ENCODE results near the gene CALCOCO1.
"Not testable (repeated sequence)": the region's sequence is repeated elsewhere in the genome, so short reads cannot be mapped to it uniquely, and the experiment has no call there.

CALCOCO1 gene, protein sequence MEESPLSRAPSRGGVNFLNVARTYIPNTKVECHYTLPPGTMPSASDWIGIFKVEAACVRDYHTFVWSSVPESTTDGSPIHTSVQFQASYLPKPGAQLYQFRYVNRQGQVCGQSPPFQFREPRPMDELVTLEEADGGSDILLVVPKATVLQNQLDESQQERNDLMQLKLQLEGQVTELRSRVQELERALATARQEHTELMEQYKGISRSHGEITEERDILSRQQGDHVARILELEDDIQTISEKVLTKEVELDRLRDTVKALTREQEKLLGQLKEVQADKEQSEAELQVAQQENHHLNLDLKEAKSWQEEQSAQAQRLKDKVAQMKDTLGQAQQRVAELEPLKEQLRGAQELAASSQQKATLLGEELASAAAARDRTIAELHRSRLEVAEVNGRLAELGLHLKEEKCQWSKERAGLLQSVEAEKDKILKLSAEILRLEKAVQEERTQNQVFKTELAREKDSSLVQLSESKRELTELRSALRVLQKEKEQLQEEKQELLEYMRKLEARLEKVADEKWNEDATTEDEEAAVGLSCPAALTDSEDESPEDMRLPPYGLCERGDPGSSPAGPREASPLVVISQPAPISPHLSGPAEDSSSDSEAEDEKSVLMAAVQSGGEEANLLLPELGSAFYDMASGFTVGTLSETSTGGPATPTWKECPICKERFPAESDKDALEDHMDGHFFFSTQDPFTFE

DNA sequence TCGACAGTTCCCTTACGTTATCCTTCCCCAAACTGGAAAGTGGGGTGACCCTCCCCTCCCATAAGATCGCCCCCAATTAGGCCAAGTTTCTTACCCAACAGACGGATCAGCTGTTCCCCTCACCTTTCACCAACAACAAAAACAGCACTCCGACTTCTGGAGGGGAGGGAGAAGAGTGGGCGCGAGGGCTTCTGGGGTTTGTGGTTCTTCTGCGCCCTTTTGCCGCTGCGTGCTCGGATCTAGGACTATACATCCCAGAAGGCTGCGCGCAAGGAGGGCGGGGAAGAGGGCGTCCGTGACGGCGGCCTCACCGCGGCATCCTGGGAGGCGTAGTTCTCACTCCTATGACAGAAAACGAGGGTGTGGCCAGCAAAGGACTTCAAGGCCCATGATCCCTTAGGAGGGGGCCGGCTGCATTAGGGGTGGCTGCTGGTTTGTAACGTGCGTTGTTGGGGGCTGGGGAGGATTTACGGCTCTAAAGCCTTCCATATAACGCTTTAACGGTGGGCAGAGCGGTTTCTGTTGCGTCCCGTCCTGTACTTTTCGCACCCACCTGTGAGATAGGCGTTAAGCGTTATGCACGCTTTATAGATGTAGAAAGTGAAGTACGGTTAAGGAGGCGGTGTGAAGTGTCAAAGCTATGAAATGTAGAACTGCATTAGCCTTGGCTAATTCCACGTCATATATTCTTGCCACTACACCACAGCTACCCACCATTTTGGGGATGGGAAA lies at the start of gene CALCOCO1:
Gene CALCOCO1 (minus strand): TSS at position 143 of the 732 bp plus-strand sequence. CDS start 2,210 bp downstream, outside the sequence.
- peak; percentile 85 for DNase-seq (ENCODE audit: low read depth)

DNA sequence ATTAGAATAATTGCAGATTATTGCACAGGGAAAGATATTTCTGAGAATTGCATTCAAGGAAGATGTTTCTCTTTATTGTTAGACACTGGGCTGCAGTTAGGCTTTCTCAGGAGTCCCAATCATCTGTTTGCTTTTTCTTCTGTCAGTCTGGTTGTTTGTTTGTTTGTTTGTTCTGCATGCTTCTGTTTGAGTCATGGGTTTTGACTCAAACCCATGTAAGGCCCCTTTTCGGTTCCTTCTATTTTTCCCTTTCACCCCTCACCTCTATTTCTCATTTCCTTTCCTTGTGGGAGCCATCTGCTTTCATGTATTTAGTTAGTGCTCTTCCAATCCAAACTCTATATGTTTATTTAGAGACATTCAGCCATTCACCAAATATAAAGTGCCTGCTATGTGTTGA lies 49.6 kb upstream of the CALCOCO1 start:
- no peak for DNase-seq (ENCODE audit: low read depth)

DNA sequence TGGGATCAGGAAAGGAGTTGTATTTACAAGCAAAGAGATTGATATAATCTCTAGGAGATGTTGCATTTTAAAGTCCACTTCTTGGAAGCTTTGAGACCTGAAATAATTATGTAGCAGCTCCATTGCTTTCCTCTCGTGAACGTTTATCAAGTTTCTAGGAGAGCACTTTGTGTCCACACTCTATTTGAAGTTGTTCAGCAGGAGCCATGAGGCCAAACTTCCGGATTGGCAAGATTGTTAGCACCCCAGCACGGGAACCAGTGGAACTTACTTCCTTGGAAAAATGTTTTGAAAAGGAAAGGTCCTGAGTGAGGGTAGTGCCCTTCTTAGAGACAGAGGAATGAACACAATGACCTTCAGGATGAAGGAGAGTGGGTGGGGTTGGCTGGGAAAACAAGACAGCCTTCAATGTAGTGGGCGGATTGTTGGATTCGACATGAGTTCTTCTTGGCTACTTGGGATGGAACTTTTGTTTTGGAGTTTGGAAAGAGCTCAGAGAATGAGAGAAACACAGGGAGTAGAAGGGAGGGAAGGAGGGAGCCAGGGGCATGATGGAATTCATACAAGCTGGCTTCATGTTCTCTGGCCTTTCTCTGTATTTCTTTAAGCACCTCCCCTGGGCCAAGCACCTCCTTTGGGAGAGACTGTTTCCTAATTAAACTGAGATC lies 48.4 kb upstream of the CALCOCO1 start:
- no peak for DNase-seq (ENCODE audit: low read depth)

DNA sequence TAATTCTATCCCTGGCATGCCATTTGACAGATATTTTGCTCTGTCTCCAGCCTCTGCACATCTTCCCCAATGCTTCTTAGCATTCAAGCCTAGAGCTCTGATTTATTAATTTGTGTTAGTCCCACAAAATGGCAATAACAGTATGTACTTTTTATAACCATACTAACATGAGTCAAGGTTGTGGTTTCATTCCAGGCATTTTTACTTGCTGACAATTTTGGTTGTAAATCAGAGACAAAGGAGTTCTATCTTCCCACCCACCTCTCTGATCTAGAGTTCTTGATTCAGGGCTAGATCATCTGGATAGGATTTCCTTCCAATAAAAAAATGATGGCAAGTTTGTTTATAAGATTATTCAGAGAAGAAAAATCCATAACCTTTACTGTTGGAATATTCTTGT lies 43.0 kb upstream of the CALCOCO1 start:
- peak; percentile 93 for DNase-seq (ENCODE audit: low read depth)

DNA sequence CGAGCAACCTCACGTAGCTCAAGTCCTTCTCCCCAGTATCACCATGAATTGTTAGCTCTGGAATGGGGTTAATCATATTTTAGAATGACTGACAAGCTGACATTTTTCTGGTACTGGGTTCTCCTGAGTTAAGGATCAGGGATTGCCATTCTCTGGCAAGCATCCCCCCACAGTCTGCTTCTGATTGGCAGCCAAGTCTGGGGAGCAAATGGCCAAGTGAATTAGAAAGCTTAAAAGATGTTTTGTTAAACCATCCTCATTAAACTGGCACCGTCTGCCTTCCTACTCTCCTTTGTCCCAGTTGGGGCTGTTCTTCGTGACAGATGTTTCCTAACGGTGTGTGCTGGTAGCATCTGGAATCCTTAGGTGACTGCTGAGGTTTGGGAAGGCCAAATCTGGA lies 41.7 kb upstream of the CALCOCO1 start:
- no peak for DNase-seq (ENCODE audit: low read depth)

DNA sequence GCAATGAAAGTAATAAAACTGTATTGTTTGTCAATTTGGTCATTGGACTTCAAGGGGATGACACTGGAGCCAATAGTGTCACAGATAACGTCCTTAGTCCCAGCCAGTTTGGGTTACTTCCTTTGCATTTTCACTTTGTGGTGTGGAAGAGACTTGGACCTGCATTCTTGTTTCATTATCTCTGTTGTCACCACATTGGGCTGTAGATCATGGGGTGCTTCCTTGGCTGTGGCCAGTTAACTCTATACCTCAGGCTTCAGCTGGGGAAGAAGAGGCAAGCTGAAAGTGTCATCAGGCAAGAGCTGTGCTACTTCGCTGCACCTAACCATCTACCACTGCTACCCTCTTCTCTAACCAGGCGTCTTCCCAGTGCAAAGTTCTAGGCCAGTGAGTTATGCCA lies 39.6 kb upstream of the CALCOCO1 start:
- no peak for DNase-seq (ENCODE audit: low read depth)

DNA sequence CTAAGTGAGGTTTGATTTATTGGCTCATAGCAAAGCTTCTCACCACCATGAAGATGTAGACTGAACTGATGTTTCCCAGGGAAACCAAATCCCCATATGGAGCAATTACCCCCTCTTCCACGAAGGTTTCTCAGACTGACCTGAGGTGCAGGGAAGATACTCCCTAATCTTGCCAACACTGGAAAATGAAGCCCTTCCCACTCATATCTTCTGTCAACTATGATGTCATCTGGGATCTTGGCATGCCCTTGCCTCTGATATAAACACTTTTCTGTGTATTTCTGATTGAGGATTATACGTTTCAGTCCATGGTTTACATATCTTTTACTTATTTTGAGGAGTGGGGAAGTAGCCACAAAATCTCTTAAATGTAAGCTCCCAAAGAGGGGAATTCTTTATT lies 38.6 kb upstream of the CALCOCO1 start:
- no peak for DNase-seq (ENCODE audit: low read depth)

DNA sequence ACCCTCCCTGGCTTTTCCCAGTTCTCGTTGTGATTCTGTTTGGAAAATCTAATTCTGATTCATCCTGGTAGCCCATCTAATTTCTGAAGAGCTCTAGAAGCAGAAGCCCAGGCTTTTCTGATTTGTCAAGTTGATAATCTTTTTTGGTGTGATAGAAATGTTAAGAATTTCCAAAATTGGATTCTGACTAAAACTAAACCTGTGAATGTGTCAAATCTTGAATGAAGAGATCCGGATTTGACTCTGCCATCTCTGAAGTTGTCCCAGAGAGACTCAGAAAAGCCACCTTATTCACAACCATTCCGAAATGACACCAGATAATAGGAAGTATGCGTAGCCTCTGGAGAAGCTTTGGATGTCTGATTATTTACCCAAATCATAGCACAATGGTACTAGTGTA lies 37.4 kb upstream of the CALCOCO1 start:
- no peak for DNase-seq (ENCODE audit: low read depth)

DNA sequence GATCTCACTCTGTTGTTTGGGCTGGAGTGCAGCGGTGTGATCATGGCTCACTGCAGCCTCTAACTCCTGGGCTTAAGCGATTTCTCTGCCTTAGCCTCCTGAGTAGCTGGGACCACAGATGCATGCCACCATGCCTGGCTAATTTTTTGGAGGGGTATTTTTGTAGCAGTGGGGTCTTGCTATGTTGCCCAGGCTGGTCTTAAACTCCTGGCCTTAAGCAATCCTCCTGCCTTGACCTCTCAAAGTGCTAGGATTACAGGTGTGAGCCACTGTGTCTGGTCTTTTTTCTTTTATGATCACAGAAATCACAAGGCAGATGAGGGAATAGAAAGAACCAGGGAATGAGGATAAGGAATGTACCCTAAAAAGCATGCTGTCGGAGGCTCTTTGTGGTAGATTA lies 35.5 kb upstream of the CALCOCO1 start:
- not testable (repeated sequence) for DNase-seq (ENCODE audit: low read depth)

DNA sequence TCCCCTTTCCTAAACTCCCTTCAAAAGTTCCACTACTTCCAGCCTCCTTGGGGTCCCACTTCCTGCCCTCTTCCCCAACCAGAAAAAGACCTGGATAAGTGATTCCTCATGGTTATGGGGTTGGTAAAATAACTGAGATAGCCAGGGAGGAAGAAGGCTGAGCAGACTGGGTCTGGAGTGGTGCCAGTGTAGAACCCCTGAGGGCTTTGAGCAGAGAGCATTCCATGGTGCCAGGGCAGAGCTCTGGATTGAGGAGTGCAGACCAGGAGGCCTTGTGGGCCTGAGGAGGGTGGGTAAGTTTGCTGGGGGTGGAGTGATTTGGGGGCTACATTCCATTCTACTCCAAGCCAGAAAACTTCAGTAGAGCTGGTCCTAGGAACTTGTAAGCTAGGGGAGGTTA lies 34.1 kb upstream of the CALCOCO1 start:
- DNase-seq (ENCODE audit: low read depth): no peak

DNA sequence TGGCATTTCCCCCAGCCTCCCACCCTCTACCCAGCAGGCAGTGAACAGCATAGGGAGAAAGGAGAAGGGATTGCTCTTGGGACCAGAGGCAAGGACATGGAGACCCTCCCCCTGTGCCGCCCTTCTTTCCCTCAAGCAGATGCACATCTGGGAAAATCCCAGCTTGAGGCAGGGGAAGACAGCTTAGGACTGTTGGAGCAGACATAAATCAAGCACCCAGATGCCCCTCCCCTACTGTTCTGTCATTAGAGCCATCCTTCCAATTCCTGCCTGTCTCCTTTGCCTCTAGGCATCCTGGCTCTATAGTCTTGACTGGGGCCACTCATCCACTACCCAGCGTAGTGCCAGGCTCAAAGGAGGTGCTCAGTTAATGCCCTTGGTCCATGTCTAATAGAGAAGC lies 32.0 kb upstream of the CALCOCO1 start:
- DNase-seq (ENCODE audit: low read depth): no peak

DNA sequence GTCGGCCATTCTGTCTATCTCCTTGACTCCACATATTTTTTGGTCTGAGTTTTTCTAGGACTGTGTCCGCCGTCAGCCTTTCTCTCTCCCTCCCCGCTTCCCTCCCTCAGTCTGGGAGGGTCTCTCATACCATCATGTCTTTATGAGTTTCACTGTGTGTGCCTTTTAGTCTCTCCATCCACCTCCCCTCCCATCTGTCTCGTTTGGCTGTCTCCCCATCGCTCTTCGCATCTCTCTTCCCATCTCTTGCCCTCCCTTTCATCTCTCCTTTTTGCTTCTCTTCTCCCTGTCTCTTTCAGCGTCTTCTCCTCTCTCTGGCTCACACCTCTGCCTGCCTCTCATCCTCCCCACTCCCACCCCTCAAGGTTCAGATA lies 31.5 kb upstream of the CALCOCO1 start:
- no peak for DNase-seq (ENCODE audit: low read depth)

DNA sequence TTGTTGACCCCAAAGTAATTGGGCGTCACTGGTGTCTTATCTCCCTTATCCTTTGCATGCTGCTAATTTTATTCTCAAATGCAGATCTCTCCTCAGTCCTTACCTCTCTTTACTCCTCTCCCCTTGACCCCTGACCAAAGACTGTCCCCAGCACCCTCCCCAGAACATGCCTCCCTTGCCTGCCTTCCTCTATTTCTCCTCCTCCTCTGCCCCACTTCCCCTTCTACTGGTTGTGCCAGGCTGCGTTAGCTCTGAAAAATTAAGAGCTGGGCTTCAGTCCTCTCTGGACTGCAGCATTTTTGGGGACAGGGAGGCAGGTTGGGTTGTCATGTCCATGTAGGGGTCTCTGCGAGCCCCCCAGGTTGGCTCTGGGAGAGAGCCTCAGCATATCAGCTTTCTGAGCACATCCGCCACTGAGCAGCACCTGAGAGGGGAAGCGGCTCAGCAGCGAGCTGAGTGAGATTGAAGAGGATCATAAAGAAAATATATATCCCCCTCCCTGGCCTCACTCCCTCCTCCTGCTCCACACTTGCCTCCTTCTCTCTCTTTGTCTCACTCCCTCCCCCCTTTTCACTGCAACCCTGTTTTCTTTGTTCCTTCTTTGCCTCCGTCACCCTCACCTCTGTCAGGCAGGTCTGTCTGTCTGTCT lies 31.0 kb upstream of the CALCOCO1 start:
- no peak for DNase-seq (ENCODE audit: low read depth)

DNA sequence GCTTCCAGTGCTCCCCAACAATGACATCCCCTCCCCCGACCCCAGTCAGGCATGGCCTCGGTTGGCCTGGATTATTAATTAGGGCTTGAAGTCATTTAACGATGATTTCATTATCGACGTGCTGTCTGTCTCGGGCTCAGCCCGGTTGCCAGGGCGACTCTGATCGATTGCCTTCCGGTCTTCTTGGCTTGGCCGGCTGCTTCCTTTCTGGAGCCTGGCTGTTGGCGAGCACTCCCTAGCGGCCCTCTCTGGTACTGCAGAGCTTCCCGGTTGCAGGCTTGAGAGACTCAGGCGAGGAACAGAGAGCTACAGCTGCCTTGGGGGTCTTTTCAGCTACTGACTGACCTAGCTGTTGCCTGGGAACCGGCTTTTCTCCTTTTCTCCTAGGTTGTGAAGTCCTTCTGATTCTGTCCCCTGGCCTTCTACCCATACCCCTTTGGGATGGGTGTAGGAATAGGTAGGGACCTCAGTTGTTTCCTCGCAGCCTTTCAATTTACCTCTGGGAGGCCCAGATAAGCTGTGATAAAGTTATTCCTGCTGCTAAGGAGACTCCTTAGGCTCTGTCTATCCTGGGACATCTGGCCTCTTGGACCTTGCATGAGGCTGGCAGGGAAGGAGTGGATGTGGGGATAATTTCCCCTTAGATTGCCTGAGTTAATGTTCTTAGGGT lies 30.0 kb upstream of the CALCOCO1 start:
- DNase-seq (ENCODE audit: low read depth): no peak

DNA sequence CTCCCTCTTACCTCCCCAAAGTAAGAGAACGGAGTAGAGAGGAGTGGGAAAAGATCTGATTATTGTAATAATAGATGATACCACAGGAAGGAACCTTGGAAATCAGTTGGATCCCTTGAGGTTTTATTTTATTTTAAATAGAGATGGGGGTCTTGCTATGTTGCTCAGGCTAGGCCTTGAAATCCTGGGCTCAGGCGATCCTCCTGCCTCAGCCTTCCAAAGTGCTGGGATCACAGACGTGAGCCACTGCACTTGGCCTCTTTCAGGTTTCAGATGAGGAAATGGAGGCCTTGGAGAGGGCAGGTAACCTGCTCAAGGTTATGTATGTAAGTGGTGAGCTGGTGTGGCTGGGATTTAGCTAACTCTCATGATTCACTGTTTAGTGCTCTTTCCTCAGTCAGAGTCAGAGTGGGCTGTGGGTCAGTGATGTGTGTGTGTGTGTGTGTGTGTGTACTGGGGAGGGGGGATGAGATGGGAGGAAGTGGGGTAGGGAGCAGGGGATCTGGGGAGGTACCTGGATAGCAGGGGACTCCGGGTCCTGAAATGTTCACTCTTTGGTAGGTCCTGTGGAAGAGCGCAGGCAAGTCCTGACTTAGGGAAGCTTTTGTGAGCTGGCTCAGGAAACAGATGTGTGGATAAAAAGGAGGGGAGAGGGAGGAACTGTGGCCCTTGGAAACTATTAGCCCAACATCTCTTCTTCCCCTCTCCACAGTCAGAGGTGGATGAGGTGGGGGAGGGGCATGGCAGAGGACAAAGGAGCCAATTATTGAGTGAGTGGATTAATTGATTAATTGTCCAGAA lies 29.2 kb upstream of the CALCOCO1 start:
- DNase-seq (ENCODE audit: low read depth): no peak

DNA sequence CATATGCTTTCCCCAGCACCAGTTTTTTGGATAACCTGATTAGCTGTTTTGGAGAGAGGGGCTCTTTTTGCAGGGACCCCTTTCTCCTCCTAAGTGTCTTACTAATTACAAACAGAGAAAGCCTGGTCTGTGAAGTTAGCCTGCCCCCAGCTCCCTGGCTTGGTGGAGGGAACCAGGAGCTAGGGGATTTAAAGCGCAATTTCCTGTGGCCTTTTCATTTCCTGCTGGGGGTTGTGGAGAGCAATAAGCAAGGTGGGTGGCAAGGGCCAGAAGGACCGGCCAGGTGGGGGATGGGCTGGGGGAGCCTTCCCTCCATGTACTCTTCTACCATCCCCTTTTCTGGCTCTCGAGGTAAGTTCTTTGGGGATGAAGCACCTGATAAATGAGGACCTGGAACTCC lies 28.6 kb upstream of the CALCOCO1 start:
- DNase-seq (ENCODE audit: low read depth): no peak

DNA sequence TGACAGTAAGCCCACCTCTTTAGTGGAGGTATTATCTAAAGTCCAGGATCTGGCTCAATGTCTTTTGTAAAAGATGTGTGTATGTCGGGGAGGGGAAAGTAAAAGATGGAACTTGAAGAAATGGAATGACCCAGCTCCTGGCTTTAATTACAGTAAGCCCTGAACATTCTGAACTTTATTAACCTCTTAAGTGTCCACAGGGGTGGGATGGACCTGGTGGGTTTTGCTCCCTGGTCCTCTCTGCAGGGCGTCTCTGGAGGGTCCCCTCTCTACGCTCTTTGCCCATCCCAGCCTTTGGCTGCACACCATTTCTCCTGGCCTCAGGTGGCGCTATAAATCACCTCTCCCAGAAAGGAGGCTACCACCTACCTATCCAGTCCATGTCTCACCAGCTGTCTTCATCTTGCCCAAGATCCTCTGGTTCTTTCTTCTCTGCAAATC lies 28.2 kb upstream of the CALCOCO1 start:
- DNase-seq (ENCODE audit: low read depth): no peak

DNA sequence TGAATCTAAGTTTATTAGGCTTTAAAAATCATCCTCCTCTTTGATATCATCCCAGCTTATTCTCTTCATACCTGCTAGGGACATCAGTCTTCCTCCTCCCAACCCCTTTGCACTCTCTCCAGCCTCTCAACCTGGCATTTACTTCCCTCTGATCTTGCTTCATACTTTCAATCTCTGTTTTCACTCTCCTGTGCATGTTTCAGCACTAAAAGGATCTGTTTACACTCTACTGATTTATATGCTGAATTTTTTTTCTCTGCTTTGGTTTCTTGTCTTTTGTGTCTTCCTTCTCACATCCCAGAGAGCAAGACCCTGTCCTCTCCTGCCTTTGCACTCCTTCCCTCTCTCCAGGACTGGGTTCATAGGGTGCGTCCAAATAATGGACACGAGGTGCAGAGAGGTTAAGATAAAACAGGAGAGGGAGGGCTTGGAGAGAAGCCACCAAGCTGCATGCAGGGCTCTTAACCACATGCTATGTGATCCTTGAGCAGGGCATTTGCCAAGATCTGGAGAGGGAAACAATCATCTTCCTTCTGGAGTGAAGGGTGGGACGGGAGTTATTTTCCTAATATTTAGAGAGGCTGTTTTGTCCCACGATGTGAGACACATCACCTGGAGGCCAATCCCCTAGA lies 27.5 kb upstream of the CALCOCO1 start:
- DNase-seq (ENCODE audit: low read depth): no peak

DNA sequence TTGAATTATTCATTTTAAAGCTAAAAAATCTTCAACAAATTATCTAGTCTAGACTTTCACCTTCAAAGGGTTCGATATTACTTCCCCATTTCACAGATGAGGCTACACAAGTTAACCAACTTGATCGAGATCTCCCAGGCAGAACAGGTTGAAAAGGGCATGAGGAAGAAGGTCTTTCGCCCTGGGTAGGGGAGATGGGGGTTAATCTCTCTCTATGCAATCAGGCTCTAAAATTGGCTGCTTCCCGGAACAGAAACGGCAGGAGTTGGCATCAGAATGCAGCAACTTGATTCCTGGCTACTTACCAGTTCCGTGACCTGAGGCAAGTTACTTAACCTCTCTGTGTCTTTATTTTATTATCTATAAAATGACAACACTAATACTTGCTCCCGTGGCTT lies 26.9 kb upstream of the CALCOCO1 start:
- DNase-seq (ENCODE audit: low read depth): no peak

DNA sequence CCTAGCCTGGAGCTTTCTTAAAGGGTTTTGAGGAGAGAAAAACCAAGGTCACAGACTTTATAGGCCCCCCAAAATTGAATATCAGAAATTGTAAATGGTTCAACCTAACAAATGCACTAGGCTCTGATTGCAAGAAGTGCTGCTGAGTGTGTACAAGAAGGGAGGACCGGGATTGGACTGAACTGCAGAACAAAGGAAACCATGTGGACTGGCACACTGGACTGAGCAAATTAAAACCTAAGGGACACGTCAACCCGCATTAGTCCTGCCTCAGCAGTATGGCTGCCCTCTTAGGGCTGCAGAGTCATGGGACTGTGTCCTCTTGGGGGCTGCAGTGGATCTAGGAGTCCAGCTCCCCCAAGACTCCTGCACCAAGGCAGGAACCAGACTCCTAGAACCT lies 25.4 kb upstream of the CALCOCO1 start:
- no peak for DNase-seq (ENCODE audit: low read depth)
